ENCODE data around the gene ZNF462.
"Not testable (repeated sequence)": the region's sequence is repeated elsewhere in the genome, so short reads cannot be mapped to it uniquely, and the experiment has no call there.

Gene ZNF462

GRCh38 chr9:106887066-106887465 lies 24.1 kb downstream of the ZNF462 start:
- no peak for DNase-seq

GRCh38 chr9:106889061-106889590 lies 26.2 kb downstream of the ZNF462 start:
- DNase-seq: no peak

DNA sequence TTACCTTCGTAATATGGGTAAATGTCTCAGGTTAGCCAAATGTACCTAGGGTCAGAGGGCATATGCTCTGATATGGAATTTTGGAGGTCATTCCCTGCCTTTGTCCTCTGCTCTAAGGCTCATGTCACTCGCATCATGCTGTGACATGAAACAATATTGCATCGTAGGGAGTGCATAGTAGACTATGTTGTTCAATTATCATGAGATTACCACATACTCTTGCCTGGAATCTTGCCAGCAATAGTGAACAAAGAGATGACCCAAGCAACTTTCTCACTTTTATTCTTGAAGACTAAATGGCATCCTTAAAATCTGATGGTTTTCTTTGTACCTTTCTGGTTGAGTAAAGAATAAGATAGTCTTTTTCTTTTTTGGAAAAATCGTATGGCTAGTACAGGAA lies 27.6 kb downstream of the ZNF462 start:
- DNase-seq: no peak

GRCh38 chr9:106891286-106891685 lies 28.3 kb downstream of the ZNF462 start:
- DNase-seq: no peak

- no peak for DNase-seq
These were observed 29.7 kb downstream of the ZNF462 start for GRCh38 chr9:106892632-106893031.

GRCh38 chr9:106893088-106893487 lies 30.1 kb downstream of the ZNF462 start:
- no peak for DNase-seq

DNA sequence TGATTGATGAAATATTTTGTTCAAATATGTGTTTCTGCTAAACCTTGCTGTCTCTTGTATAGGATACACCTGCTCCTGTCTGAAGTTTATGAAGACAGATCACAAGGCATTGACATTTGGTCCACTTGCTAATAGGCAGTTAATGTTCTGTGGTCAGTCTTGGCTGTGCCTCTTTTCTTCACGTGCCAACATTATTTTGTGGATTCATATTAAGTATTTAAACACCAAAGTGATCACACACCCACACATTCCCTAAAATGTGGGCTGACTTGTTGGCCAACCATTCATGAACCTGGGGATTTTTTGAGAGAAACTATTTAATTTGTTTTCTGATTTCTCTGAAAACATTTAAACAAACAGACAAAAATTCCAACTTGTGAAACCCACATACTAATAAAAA lies 33.7 kb downstream of the ZNF462 start:
- no peak for DNase-seq

DNA sequence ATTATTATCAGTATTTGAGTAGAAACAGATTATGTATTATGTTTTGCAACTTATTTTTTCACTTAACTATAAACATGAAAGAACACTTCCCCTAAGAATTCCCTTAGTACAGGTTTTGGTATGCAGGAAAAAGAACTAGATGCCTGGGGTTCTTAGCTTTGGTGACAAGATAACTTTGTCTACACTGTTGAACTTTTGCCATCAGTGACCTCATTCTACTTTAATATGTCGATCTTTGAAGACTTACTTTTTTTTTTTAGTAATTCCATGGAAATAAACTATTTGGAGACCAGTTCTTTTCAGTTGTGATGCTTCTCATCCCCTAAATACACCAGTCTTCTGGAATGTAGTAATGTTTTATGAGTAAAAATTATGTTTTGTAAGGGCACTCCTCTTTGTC lies 34.3 kb downstream of the ZNF462 start:
- DNase-seq: no peak

GRCh38 chr9:106897751-106898150 lies 34.8 kb downstream of the ZNF462 start:
- DNase-seq: no peak

DNA sequence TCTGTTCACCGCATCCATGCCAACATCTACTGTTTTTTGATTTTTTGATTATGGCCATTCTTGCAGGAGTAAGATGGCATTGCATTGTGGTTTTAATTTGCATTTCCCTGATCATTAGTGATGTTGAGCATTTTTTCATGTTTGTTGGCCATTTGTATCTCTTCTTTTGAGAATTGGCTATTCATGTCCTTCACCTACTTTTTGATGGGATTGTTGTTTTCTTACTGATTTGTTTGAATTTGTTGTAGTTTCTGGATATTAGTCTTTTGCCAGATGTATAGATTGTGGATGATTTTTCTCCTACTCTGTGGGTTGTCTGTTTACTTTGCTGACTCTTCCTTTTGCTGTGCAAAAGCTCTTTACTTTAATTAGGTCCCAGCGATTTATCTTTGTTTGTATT lies 37.6 kb downstream of the ZNF462 start:
- DNase-seq: not testable (repeated sequence)

DNA sequence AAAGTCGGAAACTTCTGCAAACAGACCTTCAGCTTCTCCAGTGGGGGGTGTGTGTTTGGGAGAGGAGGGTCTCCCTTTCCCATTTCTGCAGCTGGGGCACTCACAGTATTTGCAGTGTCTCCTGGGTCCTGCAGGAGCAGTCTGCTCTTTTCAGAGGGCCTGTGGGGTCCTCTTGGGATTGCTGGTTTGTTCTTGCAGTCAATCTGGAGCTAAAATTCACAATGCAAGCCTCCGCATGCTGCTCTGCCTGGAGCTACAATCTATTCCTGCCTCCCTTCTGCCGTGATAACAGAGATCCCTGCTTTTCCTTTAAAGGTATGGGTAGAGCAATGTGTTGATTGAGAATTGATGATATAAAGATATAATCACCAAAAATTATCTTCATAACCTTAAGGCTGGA lies 43.2 kb downstream of the ZNF462 start:
- DNase-seq: no peak

GRCh38 chr9:106911951-106912350 lies 49.0 kb downstream of the ZNF462 start:
- DNase-seq: no peak

DNA sequence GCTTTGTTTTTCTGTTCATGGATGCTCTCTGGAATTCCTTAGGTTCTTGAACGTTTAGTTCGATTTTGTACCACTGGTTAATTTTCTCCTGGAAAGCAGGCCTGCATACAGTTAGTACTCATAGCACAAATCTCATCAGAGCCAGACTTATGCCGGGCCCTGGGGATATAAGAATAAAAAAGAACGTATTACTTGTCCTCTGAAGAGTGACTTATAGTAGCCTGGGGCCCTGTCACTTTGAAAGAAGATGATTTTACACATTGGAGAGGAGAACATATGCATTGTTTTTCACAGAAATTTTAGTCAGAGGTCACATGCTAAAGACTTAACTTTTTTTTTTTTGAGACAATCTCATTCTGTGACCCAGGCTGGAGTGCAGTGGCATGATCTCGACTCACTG lies 50.3 kb downstream of the ZNF462 start:
- no peak for DNase-seq

GRCh38 chr9:106915851-106916250 lies 52.9 kb downstream of the ZNF462 start:
- no peak for DNase-seq

- DNase-seq: no peak
These were observed 53.7 kb downstream of the ZNF462 start for GRCh38 chr9:106916466-106917235.

- no peak for DNase-seq
These were observed 56.0 kb downstream of the ZNF462 start for GRCh38 chr9:106918825-106919509.

DNA sequence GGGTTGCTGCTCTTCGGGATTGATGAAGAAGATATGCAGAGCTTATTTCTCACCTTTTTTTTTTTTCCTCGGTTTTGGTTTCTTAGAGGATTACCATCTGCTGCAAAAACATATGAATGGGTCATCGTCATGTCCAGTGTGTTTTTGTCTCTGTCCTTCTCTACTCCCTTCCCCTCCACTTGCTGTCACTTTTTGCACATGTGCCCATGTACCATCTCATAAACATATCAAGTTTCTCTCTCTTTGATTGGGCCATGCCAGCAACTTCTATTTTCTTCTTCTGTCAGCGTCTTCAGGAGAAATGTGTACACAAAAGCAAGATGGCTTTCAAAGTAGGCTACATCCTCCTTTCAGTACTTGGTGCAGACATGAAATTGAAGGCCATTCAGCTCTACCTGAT lies 57.1 kb downstream of the ZNF462 start:
- DNase-seq: no peak

DNA sequence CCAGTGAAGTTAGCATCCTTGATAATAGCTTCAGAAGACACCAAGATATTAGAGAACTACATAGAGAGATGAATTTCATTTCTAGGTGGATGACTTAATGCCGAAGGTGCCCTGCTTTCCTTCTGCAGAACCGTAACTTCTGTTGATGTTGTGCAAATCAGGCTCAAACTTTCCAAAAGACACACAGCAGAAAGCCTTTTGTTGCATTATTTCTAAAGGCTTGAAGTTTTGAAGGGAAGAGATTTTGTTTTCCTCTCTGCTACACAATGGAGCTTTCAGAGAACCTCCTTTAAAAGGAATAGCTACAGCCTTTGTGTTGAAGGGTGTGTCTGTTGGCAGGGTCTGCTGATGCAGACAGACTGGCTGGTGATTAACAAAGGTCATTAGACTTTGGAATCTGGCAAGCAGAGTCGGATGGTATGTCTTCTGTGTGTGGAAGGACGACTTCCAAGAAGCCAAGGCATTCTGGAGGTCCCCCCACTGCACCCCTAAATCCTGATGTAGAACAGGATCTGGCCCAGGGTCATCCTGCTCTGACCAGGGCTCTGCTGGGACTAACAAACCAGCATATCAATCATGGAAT lies 57.8 kb downstream of the ZNF462 start:
- DNase-seq: no peak

GRCh38 chr9:106921341-106921899 lies 58.5 kb downstream of the ZNF462 start:
- peak; percentile 12 for DNase-seq

GRCh38 chr9:106922026-106922425 lies 59.1 kb downstream of the ZNF462 start:
- no peak for DNase-seq

- DNase-seq: no peak
These were observed 62.4 kb downstream of the ZNF462 start for GRCh38 chr9:106925392-106925791.

GRCh38 chr9:106927916-106928315 lies 65.0 kb downstream of the ZNF462 start:
- DNase-seq: no peak

- no peak for DNase-seq
These were observed 65.4 kb downstream of the ZNF462 start for GRCh38 chr9:106928350-106928749.

All from CD4-positive, alpha-beta T cell treated with Interleukin-17A for 4 hours (primary cell).